Liver (tissue), 9 donors: ENCODE data around the gene WFIKKN1. TPM values are rescaled to one million over a fixed set of nuclear protein-coding genes. Genes with fewer than 3 reads are reported as not detected.

Source experiments
- DNase-seq: peaks from one replicate; pipeline ENCODE4 v3.0.0-alpha.2; 2017; ENCODE audit warnings: low spot score
- H3K27ac ChIP-seq, 2 donors: one replicate each; pipeline ENCODE4 v1.7.0; 2013; ENCODE audit warnings: inconsistent platforms in 2 of 2, low read length in 2 of 2, control low read depth in 1 of 2, low read depth in 1 of 2, mild to moderate bottlenecking in 1 of 2
- H3K27me3 ChIP-seq, 4 donors: one replicate each; pipeline versions ENCODE4 v1.6.1 to v1.7.0; 2013; ENCODE audit warnings: low read length in 3 of 4, inconsistent platforms in 1 of 4, mild to moderate bottlenecking in 1 of 4, moderate library complexity in 1 of 4; ENCODE audit not compliant: control insufficient read depth in 4 of 4, insufficient read depth in 4 of 4
- H3K36me3 ChIP-seq, 4 donors: one replicate each; pipeline versions ENCODE4 v1.6.1 to v1.7.0; 2013; ENCODE audit warnings: low read length in 3 of 4, mild to moderate bottlenecking in 3 of 4, low read depth in 1 of 4, moderate library complexity in 1 of 4; ENCODE audit not compliant: control insufficient read depth in 4 of 4, insufficient read depth in 3 of 4
- H3K4me1 ChIP-seq, 4 donors: one replicate each; pipeline versions ENCODE4 v1.6.1 to v1.7.0; 2013; ENCODE audit warnings: low read length in 3 of 4, mild to moderate bottlenecking in 3 of 4, moderate library complexity in 1 of 4; ENCODE audit not compliant: control insufficient read depth in 4 of 4, insufficient read depth in 4 of 4
- H3K4me3 ChIP-seq, 3 donors: one replicate each; pipeline versions ENCODE4 v1.6.1 to v1.7.0; 2013; ENCODE audit warnings: low read length in 3 of 3, control low read depth in 1 of 3, low read depth in 1 of 3, mild to moderate bottlenecking in 1 of 3
- H3K9ac ChIP-seq, 2 donors: one replicate each; pipeline ENCODE4 v1.7.0; 2013; ENCODE audit warnings: low read length in 2 of 2, mild to moderate bottlenecking in 2 of 2, moderate library complexity in 2 of 2, control low read depth in 1 of 2, low read depth in 1 of 2
- H3K9me3 ChIP-seq, 4 donors: one replicate each; pipeline versions ENCODE4 v1.6.1 to v1.7.0; 2013; ENCODE audit warnings: low read length in 3 of 4; ENCODE audit not compliant: control insufficient read depth in 4 of 4
- ATF3 ChIP-seq: IDR thresholded peaks from 2 replicates; pipeline ENCODE4 v1.6.1; 2016; ENCODE audit warnings: antibody characterized with exemption
- CTCF ChIP-seq: fragments of 150-350 bp; IDR thresholded peaks from 2 replicates; pipeline ENCODE4 v1.5.1; 2017; ENCODE audit warnings: improper control_type of control experiment, low read depth, low read length; ENCODE audit not compliant: missing input control
- EGR1 ChIP-seq, 2 donors: IDR thresholded peaks; 2 replicates each; pipeline ENCODE4 v1.6.1; 2016 to 2018; ENCODE audit warnings: antibody characterized with exemption in 2 of 2, low read depth in 2 of 2
- FOXA1 ChIP-seq: IDR thresholded peaks from 2 replicates; pipeline ENCODE4 v1.6.1; 2016; ENCODE audit warnings: antibody characterized with exemption
- FOXA2 ChIP-seq: IDR thresholded peaks from 2 replicates; pipeline ENCODE4 v1.6.1; 2016; ENCODE audit warnings: antibody characterized with exemption
- GABPA ChIP-seq, 2 donors: IDR thresholded peaks in 1 of 2; conservative IDR thresholded peaks in 1 of 2; 2 replicates each; pipeline ENCODE4 v1.6.1; 2016; ENCODE audit warnings: antibody characterized with exemption in 2 of 2, mild to moderate bottlenecking in 1 of 2, moderate library complexity in 1 of 2
- HNF4A ChIP-seq, 2 donors: conservative IDR thresholded peaks; 2 replicates each; pipeline ENCODE4 v1.6.1; 2016; ENCODE audit warnings: antibody characterized with exemption in 2 of 2, mild to moderate bottlenecking in 2 of 2
- HNF4G ChIP-seq: IDR thresholded peaks from 2 replicates; pipeline ENCODE4 v1.6.1; 2016; ENCODE audit warnings: antibody characterized with exemption
- JUND ChIP-seq, 2 donors: IDR thresholded peaks; 2 replicates each; pipeline ENCODE4 v1.6.1; 2016; ENCODE audit warnings: antibody characterized with exemption in 2 of 2
- MAX ChIP-seq: IDR thresholded peaks from 2 replicates; pipeline ENCODE4 v1.6.1; 2016; ENCODE audit warnings: antibody characterized with exemption
- NR2F2 ChIP-seq: IDR thresholded peaks from 2 replicates; pipeline ENCODE4 v1.6.1; 2016; ENCODE audit warnings: antibody characterized with exemption
- RAD21 ChIP-seq, 2 donors: IDR thresholded peaks; 2 replicates each; pipeline ENCODE4 v1.6.1; 2016; ENCODE audit warnings: antibody characterized with exemption in 2 of 2, mild to moderate bottlenecking in 2 of 2
- REST ChIP-seq: IDR thresholded peaks from 2 replicates; pipeline ENCODE4 v1.6.1; 2016; ENCODE audit warnings: antibody characterized with exemption, mild to moderate bottlenecking
- RXRA ChIP-seq, 2 donors: IDR thresholded peaks; 2 replicates each; pipeline ENCODE4 v1.6.1; 2017 to 2018; ENCODE audit warnings: antibody characterized with exemption in 2 of 2, mild to moderate bottlenecking in 1 of 2
- SP1 ChIP-seq: IDR thresholded peaks from 2 replicates; pipeline ENCODE4 v1.6.1; 2018; ENCODE audit warnings: antibody characterized with exemption, mild to moderate bottlenecking
- TAF1 ChIP-seq: conservative IDR thresholded peaks from 2 replicates; pipeline ENCODE4 v1.6.1; 2016; ENCODE audit warnings: antibody characterized with exemption, mild to moderate bottlenecking
- YY1 ChIP-seq: IDR thresholded peaks from 2 replicates; pipeline ENCODE4 v1.6.1; 2016; ENCODE audit warnings: antibody characterized with exemption, mild to moderate bottlenecking
- ZBTB33 ChIP-seq: IDR thresholded peaks from 2 replicates; pipeline ENCODE4 v1.6.1; 2016; ENCODE audit warnings: antibody characterized with exemption
- WGBS: extraction: QIAGEN DNeasy Blood & Tissue Kit; methylation state at CpG from one replicate; pipeline ENCODE4 v1.1.7; 2013; 5-methylcytosine and 5-hydroxymethylcytosine counted together
- polyA plus RNA-seq, 2 donors: library from polyadenylated mRNA; stranded (reverse) in 1 of 2; unstranded in 1 of 2; fragments of 200-250 nt in 1 of 2; fragments of >200 nt in 1 of 2; fragmentation: Nextera tagmentation in 1 of 2; extraction: Ambion mirVana in 1 of 2; gene quantifications; one replicate each; pipeline versions ENCODE4 v1.2.1 to v1.2.3, GENCODE V29; 2013 to 2015
- total RNA-seq, 2 donors: library from RNA; depleted of rRNA; stranded (reverse); fragments of >200 nt; gene quantifications; one replicate each; pipeline ENCODE4 v1.2.3, GENCODE V29; 2014
- donor health status: healthy.
- donor health status: healthy.
- donor health status: healthy.
- donor health status: healthy.
- donor health status: healthy.

The WFIKKN1 gene
- total and polyA plus RNA-seq, 4 donors, result 0.19 to 1.2 (median 0.46) TPM

- TF ChIP-seq HNF4A (conservative IDR thresholded peaks at IDR 0.05) (no peak), NR2F2 (no peak), YY1 (no peak)
Observed at GRCh38 chr16:649631-650030, 18.8 kb downstream of the WFIKKN1 start (continued).

- no peak overlapping the region for H3K27ac ChIP-seq
- TF ChIP-seq TAF1, result no peak
- TF ChIP-seq ZBTB33, result no peak
- TF ChIP-seq SP1, result no peak
- no peak for TF ChIP-seq CTCF
- TF ChIP-seq NR2F2, result no peak
- TF ChIP-seq RXRA (IDR thresholded peaks at IDR 0.05), result no peak
- no peak for TF ChIP-seq EGR1 (IDR thresholded peaks at IDR 0.05; ENCODE audit: low read depth in 2 of 2)
- no peak for TF ChIP-seq JUND (IDR thresholded peaks at IDR 0.05)
- no peak for TF ChIP-seq ATF3
- no peak for TF ChIP-seq YY1
- TF ChIP-seq REST, result no peak
- no peak for TF ChIP-seq RAD21 (IDR thresholded peaks at IDR 0.05)
- no peak for TF ChIP-seq HNF4A (conservative IDR thresholded peaks at IDR 0.05)
- no peak for TF ChIP-seq GABPA (IDR thresholded peaks at IDR 0.05 in 1 of 2, conservative IDR thresholded peaks at IDR 0.05 in 1 of 2)
- no peak for TF ChIP-seq HNF4G
- no peak for TF ChIP-seq MAX
- no peak for TF ChIP-seq FOXA1
- TF ChIP-seq FOXA2, result no peak
Observed at GRCh38 chr16:651844-652243, 21.1 kb downstream of the WFIKKN1 start.

More at GRCh38 chr16:651844-652243, 21.1 kb downstream of the WFIKKN1 start:
- Histone ChIP-seq H3K4me3 (no peak overlapping the region), H3K36me3 (peaks cover 0 to 5% (median 1%) of the 10 kb centered on the region in 4 donors), H3K9ac (no peak overlapping the region), H3K27me3 (no peaks in the 10 kb centered on the region), H3K4me1 (peaks cover 0 to 35% (median 21%) of the 10 kb centered on the region in 4 donors), H3K9me3 (no peaks in the 10 kb centered on the region)
- DNase-seq, result no peak
- 97% methylated on average over 22 of the region's 22 CpGs for WGBS
